H1 (cell line): ENCODE data around the gene LGALS8. TPM values are rescaled to one million over a fixed set of nuclear protein-coding genes. Genes with fewer than 3 reads are reported as not detected.
A peak's percentile ranks its signal among the peaks of the same experiment; 100 is the strongest.

Experiments
- CTCF ChIA-PET: fragments of 300-600 bp; sonication (Branson Sonifier 250); formaldehyde crosslinking; loops from one replicate; lab custom pipeline; 2021; ENCODE audit not compliant: partially characterized antibody; lab: Charles Lee
- POLR2A ChIA-PET: fragments of 300-600 bp; sonication (Branson Sonifier 250); formaldehyde crosslinking; loops from one replicate; lab custom pipeline; 2021; ENCODE audit warnings: inconsistent platforms; ENCODE audit not compliant: partially characterized antibody; lab: Charles Lee
- DNase-seq, 2 experiments: peaks; one replicate each; pipeline versions ENCODE4 v3.0.0 to v3.0.0-alpha.2; 2010 to 2022; ENCODE audit warnings: low spot score in 2 of 2, low read depth in 1 of 2, mixed read lengths in 1 of 2
- FAIRE-seq: peaks from 2 replicates; lab custom pipeline; 2011; peaks lifted over from hg19 to GRCh38; lab: Jason Lieb, UNC
- H2AFZ ChIP-seq: 2 replicates; pipeline ENCODE4 v1.8.1; 2012; ENCODE audit warnings: low read length, inconsistent platforms
- H2AK5ac ChIP-seq: 2 replicates; pipeline ENCODE4 v1.6.1; 2013; ENCODE audit warnings: low read depth, low read length
- H2BK120ac ChIP-seq: replicated peaks from 2 replicates; pipeline ENCODE3; 2013; ENCODE audit warnings: low read depth, low read length, inconsistent platforms
- H2BK12ac ChIP-seq: 2 replicates; pipeline ENCODE4 v1.6.1; 2013; ENCODE audit warnings: low read depth, low read length
- H2BK15ac ChIP-seq: 2 replicates; pipeline ENCODE4 v1.6.1; 2013; ENCODE audit warnings: low read length
- H2BK20ac ChIP-seq: 2 replicates; pipeline ENCODE4 v1.6.1; 2013; ENCODE audit warnings: low read length
- H2BK5ac ChIP-seq: 2 replicates; pipeline ENCODE4 v1.6.1; 2013; ENCODE audit warnings: low read depth, low read length
- H3K14ac ChIP-seq: 2 replicates; pipeline ENCODE4 v1.6.1; 2013; ENCODE audit warnings: inconsistent platforms; ENCODE audit not compliant: insufficient read length
- H3K18ac ChIP-seq: 2 replicates; pipeline ENCODE4 v1.6.1; 2013; ENCODE audit warnings: low read length; ENCODE audit errors: extremely low read depth
- H3K23ac ChIP-seq: 2 replicates; pipeline ENCODE4 v1.6.1; 2013; ENCODE audit warnings: inconsistent platforms; ENCODE audit not compliant: insufficient read length
- H3K23me2 ChIP-seq: 2 replicates; pipeline ENCODE4 v1.6.1; 2013; ENCODE audit warnings: low read depth, low read length
- H3K27ac ChIP-seq: 2 replicates; pipeline ENCODE4 v1.6.1; 2011; ENCODE audit warnings: low read depth, low read length, inconsistent platforms
- H3K27me3 ChIP-seq, 4 experiments: replicated peaks in 1 of 4; 1 replicate in 1 of 4; 2 replicates in 3 of 4; pipeline versions ENCODE4 v1.6.1 to v1.8.1; 2011 to 2013; ENCODE audit warnings: low read length in 3 of 4, mild to moderate bottlenecking in 3 of 4, inconsistent platforms in 2 of 4, mixed read lengths in 2 of 4, moderate library complexity in 1 of 4; ENCODE audit not compliant: control insufficient read depth in 3 of 4, insufficient read depth in 3 of 4; ENCODE audit errors: extremely low read depth in 1 of 4
- H3K36me3 ChIP-seq, 4 experiments: 2 replicates each; pipeline versions ENCODE4 v1.6.1 to v1.8.1; 2011 to 2013; ENCODE audit warnings: mild to moderate bottlenecking in 4 of 4, low read length in 3 of 4, moderate library complexity in 2 of 4, control low read depth in 1 of 4, inconsistent platforms in 1 of 4; ENCODE audit not compliant: insufficient read depth in 4 of 4, control insufficient read depth in 2 of 4
- H3K4ac ChIP-seq: replicated peaks from 2 replicates; pipeline ENCODE3; 2013; ENCODE audit warnings: low read length, low read depth, mixed read lengths, inconsistent platforms; ENCODE audit not compliant: insufficient read length
- H3K4me1 ChIP-seq, 4 experiments: replicated peaks in 1 of 4; 1 replicate in 1 of 4; 2 replicates in 3 of 4; pipeline versions ENCODE4 v1.6.1 to v1.8.1; 2011 to 2013; ENCODE audit warnings: low read length in 3 of 4, inconsistent platforms in 2 of 4, mixed read lengths in 1 of 4; ENCODE audit not compliant: insufficient read depth in 4 of 4, control insufficient read depth in 3 of 4
- H3K4me2 ChIP-seq, 2 experiments: 2 replicates each; pipeline versions ENCODE4 v1.6.1 to v1.8.1; 2011 to 2013; ENCODE audit warnings: low read depth in 2 of 2, low read length in 2 of 2, control low read depth in 1 of 2, inconsistent platforms in 1 of 2, mild to moderate bottlenecking in 1 of 2; ENCODE audit not compliant: insufficient read depth in 1 of 2
- H3K4me3 ChIP-seq, 4 experiments: fragments of 200-600, 300-600 bp in 1 of 4; sonication (generic), shearing (Covaris generic), sonication (Bioruptor Twin) in 1 of 4; 2 replicates each; pipeline versions ENCODE4 v1.5.1 to v1.8.1; 2011 to 2016; ENCODE audit warnings: low read length in 4 of 4, low read depth in 3 of 4, control low read depth in 2 of 4, inconsistent platforms in 2 of 4, mild to moderate bottlenecking in 2 of 4, mixed read lengths in 1 of 4, moderate library complexity in 1 of 4; ENCODE audit not compliant: insufficient read depth in 2 of 4; ENCODE audit errors: extremely low read depth in 1 of 4
- H3K56ac ChIP-seq: replicated peaks from 2 replicates; pipeline ENCODE3; 2013; ENCODE audit warnings: low read depth, mild to moderate bottlenecking, mixed read lengths, low read length, inconsistent platforms; ENCODE audit not compliant: insufficient read length
- H3K79me1 ChIP-seq: 2 replicates; pipeline ENCODE4 v1.6.1; 2013; ENCODE audit warnings: low read depth, low read length, control low read depth
- H3K79me2 ChIP-seq, 2 experiments: 2 replicates each; pipeline versions ENCODE4 v1.6.1 to v1.8.1; 2012 to 2013; ENCODE audit warnings: low read length in 2 of 2, mild to moderate bottlenecking in 2 of 2, inconsistent platforms in 1 of 2; ENCODE audit not compliant: insufficient read depth in 2 of 2, control insufficient read depth in 1 of 2
- H3K9ac ChIP-seq, 4 experiments: replicated peaks in 1 of 4; 1 replicate in 1 of 4; 2 replicates in 3 of 4; pipeline versions ENCODE4 v1.6.1 to v1.8.1; 2011 to 2013; ENCODE audit warnings: low read depth in 3 of 4, low read length in 3 of 4, control low read depth in 2 of 4, mild to moderate bottlenecking in 2 of 4, moderate library complexity in 2 of 4, inconsistent platforms in 1 of 4; ENCODE audit errors: extremely low read depth in 1 of 4
- H3K9me3 ChIP-seq, 2 experiments: 2 replicates each; pipeline versions ENCODE4 v1.6.1 to v1.8.1; 2012 to 2013; ENCODE audit warnings: mild to moderate bottlenecking in 2 of 2, moderate library complexity in 2 of 2, control low read depth in 1 of 2, inconsistent platforms in 1 of 2, low read depth in 1 of 2, low read length in 1 of 2, mixed read lengths in 1 of 2; ENCODE audit not compliant: insufficient read depth in 2 of 2
- H4K20me1 ChIP-seq, 2 experiments: replicated peaks in 1 of 2; 2 replicates each; pipeline versions ENCODE3 to v1.8.1; 2011 to 2013; ENCODE audit warnings: inconsistent platforms in 2 of 2, low read length in 2 of 2, mild to moderate bottlenecking in 1 of 2; ENCODE audit not compliant: insufficient read depth in 2 of 2, control insufficient read depth in 1 of 2
- H4K5ac ChIP-seq: 2 replicates; pipeline ENCODE4 v1.6.1; 2013; ENCODE audit warnings: low read length, low read depth, mixed read lengths, inconsistent platforms; ENCODE audit not compliant: insufficient read length
- H4K8ac ChIP-seq: 2 replicates; pipeline ENCODE4 v1.8.0; 2013; ENCODE audit warnings: mild to moderate bottlenecking, moderate library complexity, low read length, inconsistent platforms; ENCODE audit not compliant: insufficient read depth; ENCODE audit errors: extremely low read depth
- H4K91ac ChIP-seq: replicated peaks from 2 replicates; pipeline ENCODE3; 2013; ENCODE audit warnings: low read length, mixed read lengths, inconsistent platforms; ENCODE audit not compliant: insufficient read length
- BCL11A ChIP-seq, 2 experiments: IDR thresholded peaks; one replicate each; pipeline ENCODE4 v1.6.1; 2011; ENCODE audit warnings: low read depth in 2 of 2, low read length in 2 of 2, mild to moderate bottlenecking in 2 of 2
- CREB1 ChIP-seq: IDR thresholded peaks from 2 replicates; pipeline ENCODE4 v1.6.1; 2012; ENCODE audit warnings: inconsistent platforms
- HDAC2 ChIP-seq, 2 experiments: fragments of 300-600 bp in 1 of 2; sonication (generic) in 1 of 2; IDR thresholded peaks; 2 replicates each; pipeline ENCODE4 v1.6.1; 2011 to 2012; ENCODE audit warnings: low read depth in 2 of 2, low read length in 2 of 2, mild to moderate bottlenecking in 2 of 2, moderate library complexity in 2 of 2, borderline replicate concordance in 1 of 2, inconsistent platforms in 1 of 2
- KDM1A ChIP-seq: fragments of 200-600, 300-600 bp; sonication (generic); IDR thresholded peaks from 2 replicates; pipeline ENCODE4 v1.7.1; 2016; ENCODE audit warnings: mild to moderate bottlenecking, low read length, borderline replicate concordance
- POU5F1 ChIP-seq: IDR thresholded peaks from 2 replicates; pipeline ENCODE4 v1.6.1; 2011; ENCODE audit warnings: low read depth, mild to moderate bottlenecking, low read length, moderate library complexity
- WGBS, 2 experiments: shearing (Covaris generic) in 1 of 2; methylation state at CpG; one replicate each; pipeline versions ENCODE4 v1.1.6 to v1.1.7; 2013 to 2015; ENCODE audit warnings: low lambda C conversion rate in 2 of 2, mixed read lengths in 2 of 2, inconsistent platforms in 1 of 2, low coverage in 1 of 2, missing lambda C conversion rate in 1 of 2; ENCODE audit not compliant: insufficient replicate concordance in 2 of 2, insufficient coverage in 1 of 2, insufficient read length in 1 of 2; ENCODE audit errors: extremely low coverage in 1 of 2, missing lambda C conversion rate in 1 of 2; 5-methylcytosine and 5-hydroxymethylcytosine counted together
- polyA plus RNA-seq, 7 experiments: library from polyadenylated mRNA; depleted of rRNA in 3 of 7; stranded (reverse) in 5 of 7; unstranded in 2 of 7; fragments of >200 nt in 5 of 7; fragments of 200-250 nt in 2 of 7; gene quantifications; 1 replicate in 5 of 7; 2 replicates in 1 of 7; 4 replicates in 1 of 7; pipeline versions ENCODE4 v1.2.1 to v1.2.3, GENCODE V29; 2011 to 2013; ENCODE audit warnings: missing spikeins in 2 of 7, mixed read lengths in 2 of 7
- total RNA-seq: library from RNA; stranded (reverse); fragmentation: NEBNext Ultra II Directional; extraction: Animal tissue kit (Norgen Biotek cat#: 25700); gene quantifications from 2 replicates; pipeline ENCODE4 v1.2.1, GENCODE V29; 2021

LGALS8 gene
- total and polyA plus RNA-seq, 2 of the 8 experiments (the other 6 are each of a cell fraction or from before 2014, with no cell fraction given), result 7.2 to 11.6 TPM

GRCh38 chr1:236502579-236502971 lies 21.2 kb upstream of the LGALS8 start:
- no peak overlapping the region for H3K27ac ChIP-seq
- 39% methylated on average over 2 of the region's 2 CpGs; no CpG with 5 or more reads in 1 of the 2 experiments for WGBS, 2 experiments

More at GRCh38 chr1:236502579-236502971, 21.2 kb upstream of the LGALS8 start:
- no peak overlapping the region for H2BK15ac ChIP-seq
- H3K79me2 ChIP-seq, result no peaks in the 10 kb centered on the region
- peak overlapping the region in 1 of 4 experiments; percentile 52; a peak in 2 of 8 replicates for H3K4me3 ChIP-seq
- H4K8ac ChIP-seq, result no peak overlapping the region
- no peak overlapping the region for H3K14ac ChIP-seq
- DNase-seq, result no peak
- no peak for FAIRE-seq
- no peaks in the 10 kb centered on the region for H3K79me1 ChIP-seq
- H3K9me3 ChIP-seq, result no peaks in the 10 kb centered on the region
- H2BK20ac ChIP-seq, result no peak overlapping the region
- H3K56ac ChIP-seq, result no peak overlapping the region
- no peak overlapping the region for H4K91ac ChIP-seq
- H3K4ac ChIP-seq, result no peak overlapping the region
- POLR2A ChIA-PET, result no interaction called here
- H3K18ac ChIP-seq, result no peak overlapping the region
- peak overlapping the region; percentile 18 for H4K5ac ChIP-seq
- H3K27me3 ChIP-seq, result no peaks in the 10 kb centered on the region
- no peaks in the 10 kb centered on the region for H3K36me3 ChIP-seq
- CTCF ChIA-PET, result interaction anchor here (0.6 to 2.1 kb wide), 5 partner anchors 8 to 436 kb away, joined by 3 to 7 read pairs (median 5); no protein-coding TSS in a partner anchor
- no peak for TF ChIP-seq BCL11A (IDR thresholded peaks at IDR 0.05; ENCODE audit: low read depth in 2 of 2, low read length in 2 of 2)
- peak in 1 of 2 experiments; percentile 91; a peak in 1 of 4 replicates for TF ChIP-seq HDAC2 (IDR thresholded peaks at IDR 0.05; ENCODE audit: borderline replicate concordance in 1 of 2, low read depth in 2 of 2, low read length in 2 of 2)
- TF ChIP-seq POU5F1, result no peak
- TF ChIP-seq CREB1, result no peak
- peak; percentile 96 for TF ChIP-seq KDM1A
- TF ChIP-seq, all 59 proteins: peak for 2
- no peak overlapping the region for H2AFZ ChIP-seq
- H2BK5ac ChIP-seq, result no peak overlapping the region
- no peak overlapping the region for H2BK12ac ChIP-seq
- H2BK120ac ChIP-seq, result no peak overlapping the region
- H3K23ac ChIP-seq, result no peak overlapping the region
- H3K4me1 ChIP-seq, result no peaks in the 10 kb centered on the region
- H2AK5ac ChIP-seq, result no peak overlapping the region
- no peak overlapping the region for H3K9ac ChIP-seq
- peak overlapping the region; percentile 47 to 61; a peak in 2 of 4 replicates for H3K4me2 ChIP-seq
- no peaks in the 10 kb centered on the region; the same call in 1 of the 2 replicates for H3K23me2 ChIP-seq
- no peaks in the 10 kb centered on the region for H4K20me1 ChIP-seq
